Measurements from ENCODE around the gene FMN2. TPM values are rescaled to one million over a fixed set of nuclear protein-coding genes. Genes with fewer than 3 reads are reported as not detected.

The FMN2 gene
- total and polyA plus RNA-seq, 8 donors, result 0.20 to 2.1 (median 1.2) TPM

GRCh38 chr1:240134113-240134512, 42.4 kb downstream of the FMN2 start:
- Histone ChIP-seq H3K4me1 (no peaks in the 10 kb centered on the region), H3K4me3 (no peak overlapping the region), H3K9me3 (no peaks in the 10 kb centered on the region), H3K27ac (no peak overlapping the region), H3K36me3 (no peaks in the 10 kb centered on the region), H3K27me3 (no peaks in the 10 kb centered on the region)
- ATAC-seq (no peak), DNase-seq (no peak)
- no peak for TF ChIP-seq CTCF (IDR thresholded peaks at IDR 0.05)
- intact Hi-C loops (cut with DNase I), result no loop called here

- H3K27me3 ChIP-seq, result no peaks in the 10 kb centered on the region
- DNase-seq (no peak), ATAC-seq (no peak)
- H3K36me3 ChIP-seq, result no peaks in the 10 kb centered on the region
- H3K4me1 ChIP-seq, result no peaks in the 10 kb centered on the region
- H3K27ac ChIP-seq, result no peak overlapping the region
- H3K4me3 ChIP-seq, result no peak overlapping the region
- intact Hi-C loops (cut with DNase I), result no loop called here
- no peak for TF ChIP-seq CTCF (IDR thresholded peaks at IDR 0.05)
- no peaks in the 10 kb centered on the region for H3K9me3 ChIP-seq
Observed at GRCh38 chr1:240134596-240134995, 42.9 kb downstream of the FMN2 start.

GRCh38 chr1:240136402-240136801, 44.7 kb downstream of the FMN2 start:
- Histone ChIP-seq H3K9me3 (no peaks in the 10 kb centered on the region), H3K4me3 (no peak overlapping the region), H3K27ac (no peak overlapping the region), H3K27me3 (no peaks in the 10 kb centered on the region), H3K4me1 (no peaks in the 10 kb centered on the region), H3K36me3 (no peaks in the 10 kb centered on the region)
- DNase-seq, result no peak
- no peak for TF ChIP-seq CTCF (IDR thresholded peaks at IDR 0.05)
- intact Hi-C loops (cut with DNase I), result no loop called here
- no peak for ATAC-seq

- no peaks in the 10 kb centered on the region for H3K36me3 ChIP-seq
- ATAC-seq (no peak), DNase-seq (no peak)
- H3K27me3 ChIP-seq, result no peaks in the 10 kb centered on the region
- intact Hi-C loops (cut with DNase I), result no loop called here
- H3K9me3 ChIP-seq, result no peaks in the 10 kb centered on the region
- no peak overlapping the region for H3K4me3 ChIP-seq
- H3K27ac ChIP-seq, result no peak overlapping the region
- no peaks in the 10 kb centered on the region for H3K4me1 ChIP-seq
- no peak for TF ChIP-seq CTCF (IDR thresholded peaks at IDR 0.05)
Observed at GRCh38 chr1:240138867-240139266, 47.2 kb downstream of the FMN2 start.

GRCh38 chr1:240139511-240139910, 47.8 kb downstream of the FMN2 start:
- Histone ChIP-seq H3K9me3 (no peaks in the 10 kb centered on the region), H3K4me1 (no peaks in the 10 kb centered on the region), H3K27ac (no peak overlapping the region), H3K4me3 (no peak overlapping the region), H3K36me3 (no peaks in the 10 kb centered on the region), H3K27me3 (no peaks in the 10 kb centered on the region)
- DNase-seq (no peak), ATAC-seq (no peak)
- no peak for TF ChIP-seq CTCF (IDR thresholded peaks at IDR 0.05)
- intact Hi-C loops (cut with DNase I), result no loop called here

All from left lung (tissue), 10 donors.